ENCODE results near the gene PDF.

Gene PDF

DNA sequence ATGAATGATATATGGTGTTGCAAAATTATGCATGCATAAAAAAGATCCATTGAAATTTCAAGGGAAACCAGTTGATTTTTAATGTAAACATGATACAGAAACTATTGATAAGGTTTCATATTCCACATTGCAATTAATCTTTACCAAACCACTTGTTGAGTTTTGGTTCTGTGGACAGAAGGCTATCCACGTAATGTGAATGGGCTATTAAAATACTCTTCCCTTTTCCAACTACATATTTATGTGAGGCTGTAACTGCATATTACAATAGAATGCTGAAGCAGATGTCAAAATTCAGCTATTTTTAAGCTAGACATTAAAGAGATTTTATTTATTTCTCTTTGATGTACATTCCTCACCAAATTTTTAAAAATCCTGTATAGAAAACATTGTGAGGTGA is 53.0 kb downstream of the PDF start:
- DNase-seq (ENCODE audit: low read depth in 2 of 2), result no peak

All from stimulated activated CD8-positive, alpha-beta memory T cell treated with anti-CD3 and anti-CD28 coated beads, Interleukin-7, amount 100 ng/mL, for 4 hours (primary cell).